Stimulated activated CD8-positive, alpha-beta memory T cell treated with anti-CD3 and anti-CD28 coated beads, Interleukin-7, amount 100 ng/mL, for 48 hours (primary cell): ENCODE measurements around the gene PTPRN2.

Source experiments
- DNase-seq, 2 donors: peaks; one replicate each; pipeline ENCODE4 v3.0.0-alpha.2; 2020; ENCODE audit warnings: low read depth in 1 of 2; ENCODE audit errors: extremely low read depth in 1 of 2

PTPRN2 gene

GRCh38 chr7:157870644-157871290 lies 716.9 kb downstream of the PTPRN2 start:
- no peak for DNase-seq

- DNase-seq: no peak
Measured at GRCh38 chr7:157869793-157870192, 717.8 kb downstream of the PTPRN2 start.

GRCh38 chr7:157867685-157868305 lies 719.8 kb downstream of the PTPRN2 start:
- no peak for DNase-seq

GRCh38 chr7:157866336-157866924 lies 721.2 kb downstream of the PTPRN2 start:
- DNase-seq: no peak

GRCh38 chr7:157865351-157866165 lies 722.1 kb downstream of the PTPRN2 start:
- no peak for DNase-seq

GRCh38 chr7:157864911-157865310 lies 722.7 kb downstream of the PTPRN2 start:
- DNase-seq: no peak

GRCh38 chr7:157863906-157864810 lies 723.5 kb downstream of the PTPRN2 start:
- no peak for DNase-seq

GRCh38 chr7:157863176-157863575 lies 724.4 kb downstream of the PTPRN2 start:
- DNase-seq: no peak

- DNase-seq: no peak
Measured at GRCh38 chr7:157862731-157863130, 724.9 kb downstream of the PTPRN2 start.

GRCh38 chr7:157861551-157861950 lies 726.1 kb downstream of the PTPRN2 start:
- no peak for DNase-seq

- no peak for DNase-seq
Measured at GRCh38 chr7:157861031-157861491, 726.6 kb downstream of the PTPRN2 start.

GRCh38 chr7:157860406-157860805 lies 727.2 kb downstream of the PTPRN2 start:
- no peak for DNase-seq

GRCh38 chr7:157859915-157860314 lies 727.7 kb downstream of the PTPRN2 start:
- DNase-seq: no peak

GRCh38 chr7:157857578-157858075 lies 730.0 kb downstream of the PTPRN2 start:
- no peak for DNase-seq

- no peak for DNase-seq
Measured at GRCh38 chr7:157856873-157857577, 730.6 kb downstream of the PTPRN2 start.

GRCh38 chr7:157855452-157856213 lies 732.0 kb downstream of the PTPRN2 start:
- DNase-seq: no peak

GRCh38 chr7:157855016-157855415 lies 732.6 kb downstream of the PTPRN2 start:
- DNase-seq: no peak

- DNase-seq: no peak
Measured at GRCh38 chr7:157854066-157854891, 733.3 kb downstream of the PTPRN2 start.
